Measurements from ENCODE around the gene CAMK1D.
"Not testable (repeated sequence)": the region's sequence is repeated elsewhere in the genome, so short reads cannot be mapped to it uniquely, and the experiment has no call there.

Gene CAMK1D

GRCh38 chr10:12470719-12471118 lies 121.4 kb downstream of the CAMK1D start:
- no peak for DNase-seq

GRCh38 chr10:12471135-12471534 lies 121.8 kb downstream of the CAMK1D start:
- no peak for DNase-seq

GRCh38 chr10:12473491-12473890 lies 124.1 kb downstream of the CAMK1D start:
- no peak for DNase-seq

- no peak for DNase-seq
These were observed 125.5 kb downstream of the CAMK1D start for GRCh38 chr10:12474727-12475412.

- DNase-seq: no peak
These were observed 127.3 kb downstream of the CAMK1D start for GRCh38 chr10:12476656-12477055.

GRCh38 chr10:12479437-12479844 lies 130.1 kb downstream of the CAMK1D start:
- DNase-seq: no peak

GRCh38 chr10:12479924-12480323 lies 130.6 kb downstream of the CAMK1D start:
- no peak for DNase-seq

GRCh38 chr10:12480440-12480839 lies 131.1 kb downstream of the CAMK1D start:
- DNase-seq: no peak

GRCh38 chr10:12481924-12482323 lies 132.6 kb downstream of the CAMK1D start:
- no peak for DNase-seq

GRCh38 chr10:12482587-12482986 lies 133.2 kb downstream of the CAMK1D start:
- no peak for DNase-seq

GRCh38 chr10:12484002-12484918 lies 134.9 kb downstream of the CAMK1D start:
- no peak for DNase-seq

- peak in 5 of 6 experiments; percentile 14 to 30 (median 22) for DNase-seq
These were observed 135.8 kb downstream of the CAMK1D start for GRCh38 chr10:12484941-12485805.

- no peak for DNase-seq
These were observed 138.0 kb downstream of the CAMK1D start for GRCh38 chr10:12487366-12487765.

- DNase-seq: no peak
These were observed 139.3 kb downstream of the CAMK1D start for GRCh38 chr10:12488626-12489025.

- no peak for DNase-seq
These were observed 140.0 kb downstream of the CAMK1D start for GRCh38 chr10:12489357-12489756.

GRCh38 chr10:12489806-12490205 lies 140.5 kb downstream of the CAMK1D start:
- no peak for DNase-seq

GRCh38 chr10:12490963-12491362 lies 141.6 kb downstream of the CAMK1D start:
- DNase-seq: no peak

GRCh38 chr10:12491491-12491890 lies 142.1 kb downstream of the CAMK1D start:
- no peak for DNase-seq

GRCh38 chr10:12492016-12492415 lies 142.7 kb downstream of the CAMK1D start:
- DNase-seq: no peak

GRCh38 chr10:12497046-12497445 lies 147.7 kb downstream of the CAMK1D start:
- not testable (repeated sequence) for DNase-seq

GRCh38 chr10:12499076-12499986 lies 150.0 kb downstream of the CAMK1D start:
- DNase-seq: no peak

Data from stimulated activated naive CD4-positive, alpha-beta T cell (primary cell).